ENCODE measurements around the gene SH3BP4.

GRCh38 chr2:234967201-234967869 is 15.5 kb downstream of the SH3BP4 start:
- TF ChIP-seq, protein P1, sequence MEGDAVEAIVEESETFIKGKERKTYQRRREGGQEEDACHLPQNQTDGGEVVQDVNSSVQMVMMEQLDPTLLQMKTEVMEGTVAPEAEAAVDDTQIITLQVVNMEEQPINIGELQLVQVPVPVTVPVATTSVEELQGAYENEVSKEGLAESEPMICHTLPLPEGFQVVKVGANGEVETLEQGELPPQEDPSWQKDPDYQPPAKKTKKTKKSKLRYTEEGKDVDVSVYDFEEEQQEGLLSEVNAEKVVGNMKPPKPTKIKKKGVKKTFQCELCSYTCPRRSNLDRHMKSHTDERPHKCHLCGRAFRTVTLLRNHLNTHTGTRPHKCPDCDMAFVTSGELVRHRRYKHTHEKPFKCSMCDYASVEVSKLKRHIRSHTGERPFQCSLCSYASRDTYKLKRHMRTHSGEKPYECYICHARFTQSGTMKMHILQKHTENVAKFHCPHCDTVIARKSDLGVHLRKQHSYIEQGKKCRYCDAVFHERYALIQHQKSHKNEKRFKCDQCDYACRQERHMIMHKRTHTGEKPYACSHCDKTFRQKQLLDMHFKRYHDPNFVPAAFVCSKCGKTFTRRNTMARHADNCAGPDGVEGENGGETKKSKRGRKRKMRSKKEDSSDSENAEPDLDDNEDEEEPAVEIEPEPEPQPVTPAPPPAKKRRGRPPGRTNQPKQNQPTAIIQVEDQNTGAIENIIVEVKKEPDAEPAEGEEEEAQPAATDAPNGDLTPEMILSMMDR (IDR thresholded peaks at IDR 0.05): no peak
- no peak for TF ChIP-seq POLR2A (IDR thresholded peaks at IDR 0.05)

Measured in Peyer's patch (tissue), 4 donors.